K562 (cell line): ENCODE results near the gene ALG9. TPM values are rescaled to one million over a fixed set of nuclear protein-coding genes. Genes with fewer than 3 reads are reported as not detected.
A peak's percentile ranks its signal among the peaks of the same experiment; 100 is the strongest.

Experiments used
- BRF1 ChIP-seq: IDR thresholded peaks from 3 replicates; pipeline ENCODE4 v1.6.1; 2011; ENCODE audit warnings: borderline replicate concordance, mild to moderate bottlenecking; ENCODE audit not compliant: insufficient read length; ENCODE audit errors: extremely low read depth
- CBFA2T2 ChIP-seq: fragments of 450-650 bp; conservative IDR thresholded peaks from 2 replicates; pipeline ENCODE4 v1.6.1; 2017; ENCODE audit warnings: mild to moderate bottlenecking
- COPS2 ChIP-seq: fragments of 450-650 bp; conservative IDR thresholded peaks from 2 replicates; pipeline ENCODE4 v1.6.1; 2016; ENCODE audit warnings: mild to moderate bottlenecking, moderate library complexity
- DDX20 ChIP-seq: fragments of 450-650 bp; IDR thresholded peaks from 2 replicates; pipeline ENCODE4 v1.6.1; 2016; ENCODE audit warnings: missing genetic modification characterization, low read depth, mild to moderate bottlenecking, missing compliant biosample characterization, moderate library complexity
- HMGN3 ChIP-seq: IDR thresholded peaks from 2 replicates; pipeline ENCODE4 v1.6.1; 2011; ENCODE audit warnings: borderline replicate concordance, low read depth, mild to moderate bottlenecking, mixed read lengths, low read length; ENCODE audit not compliant: insufficient read length; ENCODE audit errors: extremely low read depth
- KLF13 ChIP-seq: fragments of 450-650 bp; IDR thresholded peaks from 2 replicates; pipeline ENCODE4 v1.6.1; 2016; ENCODE audit warnings: missing genetic modification characterization, low read depth, mild to moderate bottlenecking, missing compliant biosample characterization, moderate library complexity, borderline replicate concordance
- LARP7 ChIP-seq: fragments of 450-650 bp; IDR thresholded peaks from 2 replicates; pipeline ENCODE4 v1.6.1; 2016
- LCOR ChIP-seq: sonication (generic); formaldehyde crosslinking; IDR thresholded peaks from 2 replicates; pipeline ENCODE4 v1.8.0; 2022; ENCODE audit warnings: mild to moderate bottlenecking, missing genetic modification reagents
- MYNN ChIP-seq, 2 experiments: sonication (generic); formaldehyde crosslinking in 1 of 2; IDR thresholded peaks; 2 replicates each; pipeline versions ENCODE4 v1.5.0 to v1.6.1; 2016 to 2020; ENCODE audit warnings: antibody characterized with exemption in 1 of 2, missing genetic modification reagents in 1 of 2
- NEUROD1 ChIP-seq: fragments of 150-350 bp; IDR thresholded peaks from 2 replicates; pipeline ENCODE4 v1.6.1; 2014; ENCODE audit warnings: borderline replicate concordance, low read length, low read depth; ENCODE audit not compliant: partially characterized antibody
- POLR2B ChIP-seq: fragments of 450-650 bp; IDR thresholded peaks from 2 replicates; pipeline ENCODE4 v1.6.1; 2018; ENCODE audit warnings: low read depth; ENCODE audit not compliant: partially characterized antibody
- RBM15 ChIP-seq: fragments of 200-400 bp; formaldehyde crosslinking; IDR thresholded peaks from 2 replicates; pipeline ENCODE4 v1.6.1; 2018; ENCODE audit warnings: mild to moderate bottlenecking, low read length, moderate library complexity; ENCODE audit not compliant: insufficient read depth
- RBM17 ChIP-seq: fragments of 200-400 bp; formaldehyde crosslinking; IDR thresholded peaks from 2 replicates; pipeline ENCODE4 v1.6.1; 2017; ENCODE audit warnings: low read depth, mild to moderate bottlenecking, low read length, borderline replicate concordance
- RHOXF2B ChIP-seq: fragments of 250-450 bp; sonication (Bioruptor Pico); conservative IDR thresholded peaks from 2 replicates; pipeline ENCODE4 v1.5.1; 2021
- TAF1 ChIP-seq: IDR thresholded peaks from 2 replicates; pipeline ENCODE4 v1.6.1; 2011; ENCODE audit warnings: mild to moderate bottlenecking, low read length, moderate library complexity; ENCODE audit not compliant: insufficient read depth, control insufficient read depth, severe bottlenecking; ENCODE audit errors: extremely low read depth
- TBP ChIP-seq: optimal IDR thresholded peaks from 2 replicates; pipeline ENCODE3; 2011; ENCODE audit warnings: low read depth, low read length, improper control_type of control experiment
- TGIF2 ChIP-seq: sonication (generic); formaldehyde crosslinking; IDR thresholded peaks from 2 replicates; pipeline ENCODE4 v1.8.1; 2022; ENCODE audit warnings: mild to moderate bottlenecking, missing genetic modification reagents, moderate library complexity
- YY1 ChIP-seq, 3 experiments: IDR thresholded peaks; 2 replicates each; pipeline ENCODE4 v1.6.1; 2011; ENCODE audit warnings: low read length in 2 of 3, mild to moderate bottlenecking in 2 of 3, moderate library complexity in 2 of 3, borderline replicate concordance in 1 of 3, control low read depth in 1 of 3, low read depth in 1 of 3; ENCODE audit not compliant: insufficient read depth in 3 of 3, insufficient replicate concordance in 2 of 3, control insufficient read depth in 1 of 3, insufficient read length in 1 of 3; ENCODE audit errors: extremely low read depth in 1 of 3
- ZNF217 ChIP-seq: sonication (generic); formaldehyde crosslinking; IDR thresholded peaks from 2 replicates; pipeline ENCODE4 v1.8.0; 2022; ENCODE audit warnings: mild to moderate bottlenecking, missing genetic modification reagents
- ZNF444 ChIP-seq: fragments of 250-450 bp; sonication (Bioruptor Pico); IDR thresholded peaks from 2 replicates; pipeline ENCODE4 v1.4.0; 2020; ENCODE audit warnings: mild to moderate bottlenecking, moderate library complexity
- polyA plus RNA-seq, 8 experiments: library from polyadenylated mRNA; depleted of rRNA in 4 of 8; stranded (reverse) in 5 of 8; unstranded in 3 of 8; fragments of >200 nt; fragmentation: Nextera tagmentation in 2 of 8; fragmentation: Illumina TruSeq in 1 of 8; extraction: Ambion mirVana in 2 of 8; extraction: Trizol in 1 of 8; gene quantifications; 2 replicates each; pipeline versions ENCODE4 v1.2.1 to v1.2.3, GENCODE V29; 2011 to 2014; ENCODE audit warnings: inconsistent platforms in 1 of 8, missing spikeins in 1 of 8
- total RNA-seq, 7 experiments: library from RNA; depleted of rRNA in 6 of 7; stranded (reverse); fragments of >200 nt in 6 of 7; fragmentation: Illumina TruSeq in 2 of 7; extraction: Trizol in 2 of 7; gene quantifications; 2 replicates each; pipeline versions ENCODE4 v1.2.1 to v1.2.3, GENCODE V29; 2011 to 2021; ENCODE audit warnings: low replicate concordance in 1 of 7
- TF ChIP-seq, protein P1 (sequence below): sonication (generic); formaldehyde crosslinking; IDR thresholded peaks from 2 replicates; pipeline ENCODE4 v1.8.0; 2022; ENCODE audit warnings: mild to moderate bottlenecking, missing genetic modification reagents
- TF ChIP-seq, protein P2 (sequence below): fragments of 250-450 bp; sonication (Bioruptor Pico); IDR thresholded peaks from 2 replicates; pipeline ENCODE4 v1.5.0; 2022; ENCODE audit warnings: mild to moderate bottlenecking

Gene ALG9
- total and polyA plus RNA-seq, 9 of the 15 experiments (the other 6 are each of a cell fraction or from before 2014, with no cell fraction given) = 11.5 to 40.5 (median 24.9) TPM

DNA sequence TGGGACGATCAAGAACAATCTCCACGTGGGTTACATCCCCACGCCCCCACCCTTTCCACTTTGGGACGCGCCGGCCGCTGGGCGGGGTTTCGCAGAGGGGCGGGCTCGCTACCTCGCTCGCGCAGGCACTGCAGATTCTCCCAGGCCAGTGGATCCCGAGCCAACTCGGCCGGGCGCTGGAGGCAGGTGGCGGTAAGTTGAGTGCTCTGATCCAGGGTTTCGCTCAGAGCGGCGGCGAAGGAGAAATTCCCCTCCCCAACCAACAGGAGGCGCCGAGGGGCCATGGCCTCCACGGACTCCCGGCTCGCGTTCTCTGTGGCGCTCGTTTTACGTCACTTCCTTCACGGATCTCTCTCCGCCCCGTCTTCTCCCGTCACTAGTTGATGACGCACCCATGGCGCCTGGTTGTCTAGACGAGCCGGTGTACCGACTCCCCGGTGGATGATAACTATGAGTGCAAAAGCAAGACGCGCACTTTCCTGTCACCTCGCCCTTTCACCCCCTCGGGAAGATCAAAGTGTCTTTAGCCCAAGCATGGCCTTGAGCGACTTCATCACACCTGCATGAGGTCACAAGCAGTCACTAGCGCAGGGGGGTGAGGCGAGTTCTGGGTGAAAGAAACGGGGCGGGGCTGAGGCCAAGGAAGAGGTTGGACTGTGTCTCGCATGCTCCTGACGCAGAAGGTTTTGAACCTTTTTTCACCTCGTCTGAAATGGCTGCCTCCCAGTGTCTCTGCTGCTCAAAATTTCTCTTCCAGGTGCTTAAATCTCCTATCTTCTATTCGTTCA, 7.7 kb upstream of the ALG9 start, which contains the start of the genes CFAP68 and FDXACB1 (continued):
- TF ChIP-seq TGIF2 (CRISPR knock-in tag) (no peak), YY1 (IDR thresholded peaks at IDR 0.05; ENCODE audit: borderline replicate concordance in 1 of 3, control insufficient read depth in 1 of 3, extremely low read depth in 1 of 3, insufficient read depth in 3 of 3, insufficient read length in 1 of 3, insufficient replicate concordance in 2 of 3, low read depth in 1 of 3, low read length in 2 of 3) (peak; percentile 35 to 88 (median 61)), RBM17 (no peak), RHOXF2B (CRISPR knock-in tag) (no peak), LARP7 (no peak), NEUROD1 (peak; percentile 65), KLF13 (peak; percentile 39; the same call in 1 of the 2 replicates), POLR2B (peak; percentile 80), HMGN3 (peak; percentile 84), TBP (peak; percentile 79), BRF1 (no peak), TAF1 (no peak), LCOR (CRISPR knock-in tag) (peak; percentile 79; the same call in 1 of the 2 replicates), RBM15 (no peak), MYNN (IDR thresholded peaks at IDR 0.05) (no peak), MYNN (CRISPR knock-in tag; IDR thresholded peaks at IDR 0.05) (no peak), ZNF444 (CRISPR knock-in tag) (peak; percentile 47; the same call in 1 of the 2 replicates), DDX20 (tag) (no peak), CBFA2T2 (no peak), ZNF217 (CRISPR knock-in tag) (no peak), COPS2 (no peak)
- TF ChIP-seq, protein P1, sequence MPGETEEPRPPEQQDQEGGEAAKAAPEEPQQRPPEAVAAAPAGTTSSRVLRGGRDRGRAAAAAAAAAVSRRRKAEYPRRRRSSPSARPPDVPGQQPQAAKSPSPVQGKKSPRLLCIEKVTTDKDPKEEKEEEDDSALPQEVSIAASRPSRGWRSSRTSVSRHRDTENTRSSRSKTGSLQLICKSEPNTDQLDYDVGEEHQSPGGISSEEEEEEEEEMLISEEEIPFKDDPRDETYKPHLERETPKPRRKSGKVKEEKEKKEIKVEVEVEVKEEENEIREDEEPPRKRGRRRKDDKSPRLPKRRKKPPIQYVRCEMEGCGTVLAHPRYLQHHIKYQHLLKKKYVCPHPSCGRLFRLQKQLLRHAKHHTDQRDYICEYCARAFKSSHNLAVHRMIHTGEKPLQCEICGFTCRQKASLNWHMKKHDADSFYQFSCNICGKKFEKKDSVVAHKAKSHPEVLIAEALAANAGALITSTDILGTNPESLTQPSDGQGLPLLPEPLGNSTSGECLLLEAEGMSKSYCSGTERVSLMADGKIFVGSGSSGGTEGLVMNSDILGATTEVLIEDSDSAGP (CRISPR knock-in tag) = no peak
- TF ChIP-seq, protein P2, sequence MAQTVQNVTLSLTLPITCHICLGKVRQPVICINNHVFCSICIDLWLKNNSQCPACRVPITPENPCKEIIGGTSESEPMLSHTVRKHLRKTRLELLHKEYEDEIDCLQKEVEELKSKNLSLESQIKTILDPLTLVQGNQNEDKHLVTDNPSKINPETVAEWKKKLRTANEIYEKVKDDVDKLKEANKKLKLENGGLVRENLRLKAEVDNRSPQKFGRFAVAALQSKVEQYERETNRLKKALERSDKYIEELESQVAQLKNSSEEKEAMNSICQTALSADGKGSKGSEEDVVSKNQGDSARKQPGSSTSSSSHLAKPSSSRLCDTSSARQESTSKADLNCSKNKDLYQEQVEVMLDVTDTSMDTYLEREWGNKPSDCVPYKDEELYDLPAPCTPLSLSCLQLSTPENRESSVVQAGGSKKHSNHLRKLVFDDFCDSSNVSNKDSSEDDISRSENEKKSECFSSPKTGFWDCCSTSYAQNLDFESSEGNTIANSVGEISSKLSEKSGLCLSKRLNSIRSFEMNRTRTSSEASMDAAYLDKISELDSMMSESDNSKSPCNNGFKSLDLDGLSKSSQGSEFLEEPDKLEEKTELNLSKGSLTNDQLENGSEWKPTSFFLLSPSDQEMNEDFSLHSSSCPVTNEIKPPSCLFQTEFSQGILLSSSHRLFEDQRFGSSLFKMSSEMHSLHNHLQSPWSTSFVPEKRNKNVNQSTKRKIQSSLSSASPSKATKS = no peak
